Small intestine (tissue), 7 donors: ENCODE results near the gene NQO2. TPM values are rescaled to one million over a fixed set of nuclear protein-coding genes. Genes with fewer than 3 reads are reported as not detected.
A peak's percentile ranks its signal among the peaks of the same experiment; 100 is the strongest.
"Not testable (repeated sequence)": the region's sequence is repeated elsewhere in the genome, so short reads cannot be mapped to it uniquely, and the experiment has no call there.

Experiments
- DNase-seq, 2 donors: peaks; one replicate each; pipeline versions ENCODE4 v3.0.0 to v3.0.0-alpha.2; 2013
- FAIRE-seq: peaks from 2 replicates; lab custom pipeline; 2012; peaks lifted over from hg19 to GRCh38; lab: Jason Lieb, UNC
- H3K27ac ChIP-seq, 3 donors: one replicate each; pipeline ENCODE4 v1.5.1; 2013; ENCODE audit warnings: low read length in 2 of 3, mild to moderate bottlenecking in 2 of 3, control low read depth in 1 of 3, inconsistent platforms in 1 of 3, low read depth in 1 of 3, moderate library complexity in 1 of 3
- H3K27me3 ChIP-seq, 3 donors: one replicate each; pipeline ENCODE4 v1.6.1; 2013; ENCODE audit warnings: low read length in 3 of 3, inconsistent platforms in 1 of 3; ENCODE audit not compliant: control insufficient read depth in 3 of 3, insufficient read depth in 3 of 3
- H3K36me3 ChIP-seq, 3 donors: one replicate each; pipeline ENCODE4 v1.6.1; 2013; ENCODE audit warnings: low read length in 3 of 3, inconsistent platforms in 1 of 3, low read depth in 1 of 3, mild to moderate bottlenecking in 1 of 3, moderate library complexity in 1 of 3; ENCODE audit not compliant: control insufficient read depth in 3 of 3, insufficient read depth in 2 of 3
- H3K4me1 ChIP-seq, 3 donors: one replicate each; pipeline ENCODE4 v1.6.1; 2013; ENCODE audit warnings: low read length in 2 of 3, inconsistent platforms in 1 of 3, low read depth in 1 of 3, mild to moderate bottlenecking in 1 of 3, moderate library complexity in 1 of 3; ENCODE audit not compliant: control insufficient read depth in 3 of 3, insufficient read depth in 2 of 3
- H3K4me3 ChIP-seq, 3 donors: one replicate each; pipeline ENCODE4 v1.5.1; 2013; ENCODE audit warnings: low read length in 3 of 3, control low read depth in 1 of 3, inconsistent platforms in 1 of 3, low read depth in 1 of 3, mild to moderate bottlenecking in 1 of 3, moderate library complexity in 1 of 3
- H3K9me3 ChIP-seq, 2 donors: one replicate each; pipeline ENCODE4 v1.6.1; 2013; ENCODE audit warnings: low read depth in 1 of 2, low read length in 1 of 2; ENCODE audit not compliant: control insufficient read depth in 2 of 2, insufficient read depth in 1 of 2
- WGBS, 3 donors: extraction: QIAGEN DNeasy Blood & Tissue Kit; methylation state at CpG; one replicate each; pipeline ENCODE4 v1.1.7; 2013; 5-methylcytosine and 5-hydroxymethylcytosine counted together
- polyA plus RNA-seq, 4 donors: library from polyadenylated mRNA; stranded (reverse) in 3 of 4; unstranded in 1 of 4; fragments of 200-250 nt in 3 of 4; fragments of 120-200 nt in 1 of 4; gene quantifications; one replicate each; pipeline versions ENCODE4 v1.2.1 to v1.2.3, GENCODE V29; 2013
- donor health status: healthy with polysubstance abuse.
- donor health status: control.
- donor health status: control.
- donor health status: Bipolar disorder and iron deficiency.
- donor health status: healthy.

NQO2 gene
- polyA plus RNA-seq, 4 donors, result 23.2 to 84.5 (median 58.9) TPM

GRCh38 chr6:3015144-3015543 lies 15.4 kb downstream of the NQO2 start:
- H3K27ac ChIP-seq, result no peak overlapping the region
- H3K4me3 ChIP-seq, result no peak overlapping the region
- FAIRE-seq (no peak), DNase-seq (no peak)
- H3K4me1 ChIP-seq, result peaks cover 0 to 4% (median 2%) of the 10 kb centered on the region in 3 donors
- H3K27me3 ChIP-seq, result no peaks in the 10 kb centered on the region
- peaks cover 0 to 23% of the 10 kb centered on the region in 2 donors for H3K9me3 ChIP-seq
- peaks cover 2 to 62% (median 10%) of the 10 kb centered on the region in 3 donors for H3K36me3 ChIP-seq
- WGBS, 3 donors, result 91 to 96% (median 94%) methylated on average over 10 of the region's 10 CpGs

GRCh38 chr6:3016473-3017280 lies 17.0 kb downstream of the NQO2 start:
- no peak overlapping the region for H3K27ac ChIP-seq
- 95 to 99% (median 97%) methylated on average over 17 of the region's 17 CpGs for WGBS, 3 donors
- no peak overlapping the region for H3K4me3 ChIP-seq
- H3K27me3 ChIP-seq, result no peaks in the 10 kb centered on the region
- FAIRE-seq, result no peak
- no peak for DNase-seq
- H3K4me1 ChIP-seq, result no peaks in the 10 kb centered on the region
- peaks cover 0 to 10% of the 10 kb centered on the region in 2 donors for H3K9me3 ChIP-seq
- peaks cover 2 to 60% (median 10%) of the 10 kb centered on the region in 3 donors for H3K36me3 ChIP-seq

DNA sequence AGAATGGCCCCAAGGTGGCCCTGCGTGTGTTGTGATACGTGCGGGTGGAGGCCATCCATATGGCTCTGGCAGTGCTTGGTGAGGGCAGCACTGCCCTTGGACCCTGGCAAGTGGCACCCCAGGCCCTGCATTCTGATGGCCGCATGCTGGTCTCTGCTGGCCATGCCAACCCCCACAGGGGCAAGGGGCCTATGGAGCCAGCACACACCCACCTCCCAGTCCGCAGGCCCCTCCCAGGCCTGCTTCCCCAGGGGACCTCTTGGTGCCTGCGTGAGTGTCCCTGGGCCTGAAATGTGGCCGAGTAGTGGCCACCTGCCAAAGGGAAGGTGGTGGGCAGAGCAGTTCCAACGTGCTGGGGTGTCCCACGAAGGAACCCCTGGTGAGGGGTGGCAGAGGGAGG lies 17.6 kb downstream of the NQO2 start:
- no peak for FAIRE-seq
- Histone ChIP-seq H3K4me1 (no peaks in the 10 kb centered on the region), H3K9me3 (peaks cover 0 to 6% of the 10 kb centered on the region in 2 donors), H3K36me3 (peaks cover under 1 to 57% (median 10%) of the 10 kb centered on the region in 3 donors), H3K27ac (no peak overlapping the region), H3K4me3 (no peak overlapping the region), H3K27me3 (no peaks in the 10 kb centered on the region)
- no peak for DNase-seq
- 88 to 98% (median 94%) methylated on average over 9 of the region's 9 CpGs for WGBS, 3 donors

DNA sequence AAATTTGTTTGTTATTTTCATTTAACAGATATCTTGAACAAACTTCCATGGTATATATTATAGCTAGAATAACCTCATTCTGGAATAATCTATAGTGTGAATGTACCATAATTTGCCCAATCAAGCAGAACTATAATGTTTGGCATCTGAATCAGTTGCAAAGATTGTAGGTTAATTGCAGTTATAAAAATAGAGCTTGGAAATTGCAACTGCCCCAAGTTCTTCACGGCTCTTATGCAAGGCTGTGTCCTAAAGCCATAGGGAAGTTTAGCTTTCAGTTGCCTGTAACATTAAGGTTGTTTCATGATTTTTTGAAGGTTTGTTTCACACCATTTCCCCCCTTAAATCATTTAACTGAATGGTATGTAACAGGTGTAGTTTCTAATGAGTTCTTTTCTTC lies 19.4 kb downstream of the NQO2 start:
- DNase-seq (peak in 1 of 2 donors; percentile 44), FAIRE-seq (no peak)
- H3K27ac ChIP-seq, result no peak overlapping the region
- H3K9me3 ChIP-seq, result no peaks in the 10 kb centered on the region
- H3K4me3 ChIP-seq, result no peak overlapping the region
- 14 to 59% (median 52%) methylated on average over 1 of the region's 1 CpG for WGBS, 3 donors
- H3K27me3 ChIP-seq, result no peaks in the 10 kb centered on the region
- peaks cover 0 to 50% (median 7%) of the 10 kb centered on the region in 3 donors for H3K36me3 ChIP-seq
- H3K4me1 ChIP-seq, result peaks cover 0 to 9% (median 0%) of the 10 kb centered on the region in 3 donors

DNA sequence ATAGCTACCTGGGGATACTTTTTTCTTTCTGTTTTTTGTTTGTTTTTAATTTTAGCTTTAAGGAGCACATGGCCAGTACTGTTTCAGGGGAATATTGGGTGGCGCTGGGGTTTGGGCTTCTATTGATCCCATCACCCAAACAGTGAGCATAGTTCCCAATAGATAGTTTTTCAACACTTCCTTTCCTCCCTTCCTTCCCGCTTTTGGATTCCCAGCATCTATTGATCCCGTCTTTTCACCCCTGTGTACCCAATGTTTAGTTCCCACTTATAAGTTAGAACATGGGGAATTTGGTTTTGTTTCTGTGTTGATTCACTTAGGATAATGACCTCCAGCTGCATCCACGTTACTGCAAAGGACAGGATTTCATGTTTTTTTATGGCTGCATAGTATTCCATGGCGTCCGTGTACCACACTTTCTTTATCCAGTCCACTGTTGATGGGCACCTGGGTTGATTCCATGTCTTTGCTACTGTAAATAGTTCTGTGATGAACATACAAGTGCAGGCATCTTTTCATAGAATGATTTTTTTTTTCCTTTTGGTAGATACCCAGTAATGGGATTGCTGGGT lies 20.1 kb downstream of the NQO2 start:
- H3K4me1 ChIP-seq, result peaks cover 0 to 11% (median 0%) of the 10 kb centered on the region in 3 donors
- H3K9me3 ChIP-seq, result no peaks in the 10 kb centered on the region
- DNase-seq, result no peak
- H3K4me3 ChIP-seq, result no peak overlapping the region
- no peaks in the 10 kb centered on the region for H3K27me3 ChIP-seq
- no peak for FAIRE-seq
- WGBS, 3 donors, result 94 to 97% (median 95%) methylated on average over 6 of the region's 6 CpGs
- H3K27ac ChIP-seq, result no peak overlapping the region
- H3K36me3 ChIP-seq, result peaks cover 0 to 43% (median 7%) of the 10 kb centered on the region in 3 donors

DNA sequence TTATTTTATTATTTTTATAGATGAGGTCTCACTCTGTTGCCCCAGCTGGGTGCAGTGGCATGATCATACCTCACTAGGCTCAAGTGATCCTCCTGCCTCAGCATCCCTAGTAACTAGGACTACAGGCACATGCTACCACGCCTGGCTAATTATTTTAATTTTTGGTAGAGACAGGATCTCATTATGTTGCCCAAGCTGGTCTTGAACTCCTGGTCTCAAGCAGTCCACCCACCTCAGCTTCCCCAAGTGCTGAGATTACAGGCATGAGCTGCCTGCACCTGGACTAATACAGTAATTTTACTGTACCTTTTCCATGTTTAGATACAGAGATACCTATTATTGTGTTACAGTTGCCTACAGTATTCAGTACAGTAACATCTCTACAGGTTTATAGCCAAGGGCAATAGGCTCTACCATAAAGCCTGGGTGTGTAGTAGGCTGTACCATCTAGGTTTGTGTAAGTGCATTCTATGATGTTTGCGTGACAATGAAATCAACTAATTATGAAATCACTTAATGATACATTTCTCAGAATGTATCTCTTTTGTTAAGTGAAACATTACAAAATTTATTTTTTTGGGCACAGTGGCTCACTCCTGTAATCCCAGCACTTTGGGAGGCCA lies 21.4 kb downstream of the NQO2 start:
- not testable (repeated sequence) for H3K27me3 ChIP-seq, H3K9me3 ChIP-seq, H3K4me3 ChIP-seq, H3K27ac ChIP-seq, DNase-seq, FAIRE-seq
- peaks cover 0 to 11% (median 0%) of the 10 kb centered on the region in 3 donors for H3K4me1 ChIP-seq
- H3K36me3 ChIP-seq, result peaks cover 0 to 32% (median 7%) of the 10 kb centered on the region in 3 donors
- WGBS, 3 donors, result 95 to 98% (median 98%) methylated on average over 2 of the region's 2 CpGs

- H3K27ac ChIP-seq, result peak overlapping the region in 2 of 3 donors; percentile 56 to 63
- H3K9me3 ChIP-seq, result no peaks in the 10 kb centered on the region
- FAIRE-seq, result no peak
- H3K36me3 ChIP-seq, result peaks cover 0 to 17% (median 0%) of the 10 kb centered on the region in 3 donors
- H3K4me3 ChIP-seq, result peak overlapping the region; percentile 8 to 60 (median 20)
- DNase-seq, result peak in 1 of 2 donors; percentile 19
- 22 to 66% (median 51%) methylated on average over 26 of the region's 26 CpGs for WGBS, 3 donors
- no peaks in the 10 kb centered on the region for H3K27me3 ChIP-seq
- peaks cover 0 to 11% (median 0%) of the 10 kb centered on the region in 3 donors for H3K4me1 ChIP-seq
These were observed 23.3 kb downstream of the NQO2 start for GRCh38 chr6:3022765-3023662.
